Lower lobe of right lung (tissue), 2 donors: Measurements from ENCODE around the gene TMPRSS3. TPM values are rescaled to one million over a fixed set of nuclear protein-coding genes. Genes with fewer than 3 reads are reported as not detected.

Experiments
- ATAC-seq, 2 donors: fragments of 200-7000 bp; cut with Tn5 transposase; one replicate each; pipeline ENCODE4 v1.9.1; 2020 to 2022; ENCODE audit warnings: mild to moderate bottlenecking in 2 of 2, moderate library complexity in 2 of 2
- DNase-seq: peaks from one replicate; pipeline ENCODE4 v3.0.0-alpha.2; 2020
- H3K27ac ChIP-seq: fragments of 200-600 bp; one replicate; pipeline ENCODE4 v1.8.0; 2022
- H3K27me3 ChIP-seq: fragments of 200-600 bp; one replicate; pipeline ENCODE4 v1.8.0; 2022; ENCODE audit warnings: low read depth
- H3K36me3 ChIP-seq: fragments of 200-600 bp; one replicate; pipeline ENCODE4 v1.8.0; 2022; ENCODE audit warnings: mild to moderate bottlenecking
- H3K4me1 ChIP-seq: fragments of 200-600 bp; one replicate; pipeline ENCODE4 v1.8.0; 2022
- H3K4me3 ChIP-seq: fragments of 200-600 bp; one replicate; pipeline ENCODE4 v1.8.0; 2022; ENCODE audit warnings: mild to moderate bottlenecking
- H3K9me3 ChIP-seq: fragments of 200-600 bp; one replicate; pipeline ENCODE4 v1.8.0; 2022
- CTCF ChIP-seq: fragments of 200-600 bp; IDR thresholded peaks from one replicate; pipeline ENCODE4 v1.8.0; 2022; ENCODE audit warnings: antibody characterized with exemption, mild to moderate bottlenecking
- intact Hi-C: fragments of 100-400 bp; cut with DNase I; formaldehyde crosslinking; loops from one replicate; pipeline ENCODE4 v1.11.0; 2022
- total RNA-seq: library from RNA; stranded (reverse); fragmentation: NEBNext Ultra II Directional; extraction: Animal tissue kit (Norgen Biotek cat#: 25700); gene quantifications from one replicate; pipeline ENCODE4 v1.2.1, GENCODE V29; 2021
- donor health status: DM: no; HTN: yes; CAD: no; lungs with severe emphysema.

TMPRSS3 gene
- total RNA-seq, 1 donor from 2014 or later, result 3.8 TPM

- H3K9me3 ChIP-seq, result no peaks in the 10 kb centered on the region
- no peak overlapping the region for H3K27ac ChIP-seq
- no peaks in the 10 kb centered on the region for H3K36me3 ChIP-seq
- intact Hi-C loops, result no loop called here
- peaks cover 4% of the 10 kb centered on the region for H3K4me1 ChIP-seq
- TF ChIP-seq CTCF, result no peak
- DNase-seq, result no peak
- H3K27me3 ChIP-seq, result no peaks in the 10 kb centered on the region
- no peak overlapping the region for H3K4me3 ChIP-seq
- no peak for ATAC-seq
These were observed 8.0 kb downstream of the TMPRSS3 start for GRCh38 chr21:42387843-42388340.

- ATAC-seq, result no peak
- no peak for DNase-seq
These were observed 8.7 kb downstream of the TMPRSS3 start for GRCh38 chr21:42387164-42387563.

GRCh38 chr21:42386034-42386591 lies 9.7 kb downstream of the TMPRSS3 start:
- no peak for TF ChIP-seq CTCF
- Histone ChIP-seq H3K4me3 (no peak overlapping the region), H3K4me1 (no peaks in the 10 kb centered on the region), H3K27ac (no peak overlapping the region), H3K27me3 (no peaks in the 10 kb centered on the region), H3K36me3 (no peaks in the 10 kb centered on the region), H3K9me3 (no peaks in the 10 kb centered on the region)
- ATAC-seq (no peak), DNase-seq (no peak)
- intact Hi-C loops, result no loop called here

More at GRCh38 chr21:42387164-42387563, 8.7 kb downstream of the TMPRSS3 start:
- Histone ChIP-seq H3K4me1 (no peaks in the 10 kb centered on the region), H3K4me3 (no peak overlapping the region), H3K27ac (no peak overlapping the region), H3K36me3 (no peaks in the 10 kb centered on the region), H3K9me3 (no peaks in the 10 kb centered on the region), H3K27me3 (no peaks in the 10 kb centered on the region)
- no peak for TF ChIP-seq CTCF
- intact Hi-C loops, result no loop called here

- no peak overlapping the region for H3K4me3 ChIP-seq
- no peak for TF ChIP-seq CTCF
- ATAC-seq (no peak), DNase-seq (no peak)
- no peaks in the 10 kb centered on the region for H3K27me3 ChIP-seq
- no peaks in the 10 kb centered on the region for H3K4me1 ChIP-seq
- H3K9me3 ChIP-seq, result no peaks in the 10 kb centered on the region
- no peaks in the 10 kb centered on the region for H3K36me3 ChIP-seq
- H3K27ac ChIP-seq, result no peak overlapping the region
- intact Hi-C loops, result no loop called here
These were observed 10.2 kb downstream of the TMPRSS3 start for GRCh38 chr21:42385619-42386018.

- TF ChIP-seq CTCF, result no peak
- intact Hi-C loops, result no loop called here
These were observed 10.9 kb downstream of the TMPRSS3 start for GRCh38 chr21:42384989-42385388.

More at GRCh38 chr21:42384989-42385388, 10.9 kb downstream of the TMPRSS3 start:
- DNase-seq (no peak), ATAC-seq (no peak)
- Histone ChIP-seq H3K27me3 (no peaks in the 10 kb centered on the region), H3K4me1 (no peaks in the 10 kb centered on the region), H3K4me3 (no peak overlapping the region), H3K27ac (no peak overlapping the region), H3K36me3 (no peaks in the 10 kb centered on the region), H3K9me3 (no peaks in the 10 kb centered on the region)
